Esophagus muscularis mucosa (tissue), 4 donors: ENCODE results near the gene ATG10.

ENCODE experiments used
- CTCF ChIP-seq, 3 experiments: fragments of 200-600 bp in 2 of 3; fragments of 450-650 bp in 1 of 3; sonication (generic) in 2 of 3; IDR thresholded peaks; one replicate each; pipeline ENCODE4 v1.5.1; 2017 to 2019; ENCODE audit warnings: antibody characterized with exemption in 3 of 3, mild to moderate bottlenecking in 2 of 3, moderate library complexity in 1 of 3
- EP300 ChIP-seq: sonication (generic); formaldehyde crosslinking; IDR thresholded peaks from one replicate; pipeline ENCODE4 v1.6.1; 2017; ENCODE audit warnings: antibody characterized with exemption
- POLR2A ChIP-seq: fragments of 450-650 bp; IDR thresholded peaks from one replicate; pipeline ENCODE4 v1.6.1; 2017; ENCODE audit warnings: antibody characterized with exemption, moderate library complexity, mild to moderate bottlenecking, low read depth
- POLR2AphosphoS5 ChIP-seq, 2 donors: sonication (generic); formaldehyde crosslinking; IDR thresholded peaks; one replicate each; pipeline ENCODE4 v1.6.1; 2017; ENCODE audit warnings: antibody characterized with exemption in 2 of 2

DNA sequence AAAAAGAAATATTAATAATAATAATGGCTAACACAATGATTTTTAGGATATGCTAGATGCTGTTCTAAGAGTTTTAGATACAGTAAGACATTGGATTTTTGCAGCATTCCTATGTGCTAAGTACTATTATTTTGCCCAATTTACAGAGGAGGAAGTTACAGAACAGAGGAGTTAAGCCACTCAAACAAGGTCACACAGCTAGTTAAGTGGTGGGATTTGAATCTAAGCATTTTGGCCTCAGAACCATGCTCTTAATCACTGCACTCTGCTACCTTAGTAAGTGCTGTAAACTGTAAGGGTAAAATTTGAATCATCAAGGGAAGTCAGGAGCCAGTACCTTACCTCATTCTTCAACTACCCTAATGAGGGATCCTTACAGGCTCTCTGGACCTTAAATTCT lies 280.9 kb downstream of the ATG10 start:
- TF ChIP-seq CTCF (IDR thresholded peaks at IDR 0.05), result no peak
- no peak for TF ChIP-seq POLR2AphosphoS5 (IDR thresholded peaks at IDR 0.05)
- no peak for TF ChIP-seq POLR2A
- no peak for TF ChIP-seq EP300
